H1 (cell line): Measurements from ENCODE around the gene SLC38A10.

ENCODE experiments used
- RAD21 ChIP-seq, 2 experiments: IDR thresholded peaks in 1 of 2; conservative IDR thresholded peaks in 1 of 2; 2 replicates each; pipeline ENCODE4 v1.6.1; 2011; ENCODE audit warnings: low read depth in 2 of 2, low read length in 2 of 2, improper control_type of control experiment in 1 of 2, inconsistent platforms in 1 of 2, mild to moderate bottlenecking in 1 of 2, moderate library complexity in 1 of 2
- RBBP5 ChIP-seq: IDR thresholded peaks from 2 replicates; pipeline ENCODE4 v1.7.1; 2012; ENCODE audit warnings: low read depth, mild to moderate bottlenecking, inconsistent platforms, low read length, moderate library complexity, borderline replicate concordance
- RXRA ChIP-seq: IDR thresholded peaks from 2 replicates; pipeline ENCODE4 v1.6.1; 2011; ENCODE audit warnings: low read depth, mild to moderate bottlenecking, low read length, moderate library complexity; ENCODE audit not compliant: insufficient read depth
- SIN3A ChIP-seq, 2 experiments: IDR thresholded peaks in 1 of 2; conservative IDR thresholded peaks in 1 of 2; 2 replicates each; pipeline ENCODE4 v1.6.1; 2011 to 2012; ENCODE audit warnings: low read length in 2 of 2, improper control_type of control experiment in 1 of 2, low read depth in 1 of 2, mild to moderate bottlenecking in 1 of 2
- TF ChIP-seq, protein P1 (sequence below), 3 experiments: IDR thresholded peaks; 1 replicate in 2 of 3; 2 replicates in 1 of 3; pipeline versions ENCODE4 v1.5.1 to v1.6.1; 2011; ENCODE audit warnings: low read length in 3 of 3, mild to moderate bottlenecking in 3 of 3, inconsistent platforms in 2 of 3, low read depth in 1 of 3, moderate library complexity in 1 of 3; ENCODE audit not compliant: insufficient read depth in 1 of 3; ENCODE audit errors: control extremely low read depth in 1 of 3

DNA sequence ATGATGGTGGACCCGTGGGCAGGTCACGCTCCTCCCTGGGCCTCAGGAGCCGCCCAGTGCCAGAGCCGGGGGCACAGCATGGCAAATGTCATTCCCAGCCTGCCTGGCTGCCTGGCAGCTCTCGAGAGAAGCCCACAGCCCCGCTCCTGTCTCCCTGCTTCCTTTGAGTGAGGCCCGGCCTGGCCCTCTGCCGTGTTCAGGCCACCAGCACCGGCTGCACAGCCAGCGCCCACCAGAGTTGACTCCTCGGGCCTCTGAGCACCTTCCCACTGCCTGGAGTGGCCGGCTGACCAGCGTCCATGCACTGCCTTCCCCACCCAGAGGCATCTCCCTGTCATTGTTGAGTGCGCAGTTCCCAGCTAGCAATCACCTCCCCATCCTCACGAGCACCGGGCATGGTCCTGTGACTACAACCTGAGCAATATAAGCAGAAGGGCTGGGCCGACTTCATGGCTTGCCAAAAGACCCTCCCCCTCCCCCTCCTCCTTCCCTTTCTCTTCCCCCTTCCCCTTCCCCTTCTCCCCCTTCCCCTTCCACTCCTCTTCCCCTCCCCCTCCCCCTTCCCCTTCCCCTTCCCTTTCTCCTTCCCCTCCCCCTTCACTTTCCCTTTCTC, 11.9 kb upstream of the SLC38A10 start:
- TF ChIP-seq, protein P1, sequence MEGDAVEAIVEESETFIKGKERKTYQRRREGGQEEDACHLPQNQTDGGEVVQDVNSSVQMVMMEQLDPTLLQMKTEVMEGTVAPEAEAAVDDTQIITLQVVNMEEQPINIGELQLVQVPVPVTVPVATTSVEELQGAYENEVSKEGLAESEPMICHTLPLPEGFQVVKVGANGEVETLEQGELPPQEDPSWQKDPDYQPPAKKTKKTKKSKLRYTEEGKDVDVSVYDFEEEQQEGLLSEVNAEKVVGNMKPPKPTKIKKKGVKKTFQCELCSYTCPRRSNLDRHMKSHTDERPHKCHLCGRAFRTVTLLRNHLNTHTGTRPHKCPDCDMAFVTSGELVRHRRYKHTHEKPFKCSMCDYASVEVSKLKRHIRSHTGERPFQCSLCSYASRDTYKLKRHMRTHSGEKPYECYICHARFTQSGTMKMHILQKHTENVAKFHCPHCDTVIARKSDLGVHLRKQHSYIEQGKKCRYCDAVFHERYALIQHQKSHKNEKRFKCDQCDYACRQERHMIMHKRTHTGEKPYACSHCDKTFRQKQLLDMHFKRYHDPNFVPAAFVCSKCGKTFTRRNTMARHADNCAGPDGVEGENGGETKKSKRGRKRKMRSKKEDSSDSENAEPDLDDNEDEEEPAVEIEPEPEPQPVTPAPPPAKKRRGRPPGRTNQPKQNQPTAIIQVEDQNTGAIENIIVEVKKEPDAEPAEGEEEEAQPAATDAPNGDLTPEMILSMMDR (IDR thresholded peaks at IDR 0.05; ENCODE audit: control extremely low read depth in 1 of 3, insufficient read depth in 1 of 3, low read depth in 1 of 3, low read length in 3 of 3), result no peak
- no peak for TF ChIP-seq SIN3A (conservative IDR thresholded peaks at IDR 0.05 in 1 of 2, IDR thresholded peaks at IDR 0.05 in 1 of 2; ENCODE audit: low read depth in 1 of 2, low read length in 2 of 2)
- no peak for TF ChIP-seq RAD21 (IDR thresholded peaks at IDR 0.05 in 1 of 2, conservative IDR thresholded peaks at IDR 0.05 in 1 of 2; ENCODE audit: low read depth in 2 of 2, low read length in 2 of 2)
- no peak for TF ChIP-seq RBBP5
- no peak for TF ChIP-seq RXRA
